OCI-LY1 (cell line): ENCODE results near the gene NPAS3.

Source experiments
- H2AFZ ChIP-seq: fragments of 200-600 bp; sonication (generic), shearing (Covaris generic); 2 replicates; pipeline ENCODE4 v1.6.0; 2014; ENCODE audit warnings: antibody characterized with exemption, mild to moderate bottlenecking, low read length
- H3F3A ChIP-seq: fragments of 200-600 bp; sonication (generic), shearing (Covaris generic); 2 replicates; pipeline ENCODE4 v1.6.0; 2014; ENCODE audit warnings: mild to moderate bottlenecking, antibody characterized with exemption, low read length, moderate library complexity; ENCODE audit not compliant: insufficient read depth
- H3K27ac ChIP-seq: fragments of 200-600 bp; sonication (generic); 2 replicates; pipeline ENCODE4 v1.5.1; 2014; ENCODE audit warnings: low read length, mixed run types, mild to moderate bottlenecking, low read depth; ENCODE audit not compliant: poor library complexity, severe bottlenecking
- H3K27me3 ChIP-seq: fragments of 200-600 bp; sonication (generic); 2 replicates; pipeline ENCODE4 v1.6.0; 2014; ENCODE audit warnings: antibody characterized with exemption, mild to moderate bottlenecking, low read length, moderate library complexity; ENCODE audit not compliant: insufficient read depth
- H3K36me3 ChIP-seq: fragments of 200-600 bp; sonication (generic); 2 replicates; pipeline ENCODE4 v1.6.1; 2014; ENCODE audit warnings: mild to moderate bottlenecking, antibody characterized with exemption, low read length, moderate library complexity, mixed read lengths; ENCODE audit not compliant: insufficient read depth
- H3K4me1 ChIP-seq: fragments of 200-600 bp; sonication (generic); 2 replicates; pipeline ENCODE4 v1.5.1; 2014; ENCODE audit warnings: mild to moderate bottlenecking, low read length, moderate library complexity; ENCODE audit not compliant: insufficient read depth, severe bottlenecking
- H3K4me2 ChIP-seq: fragments of 200-600 bp; sonication (generic), shearing (Covaris generic); 2 replicates; pipeline ENCODE4 v1.6.1; 2014; ENCODE audit warnings: low read length
- H3K4me3 ChIP-seq: fragments of 200-600 bp; sonication (generic); 2 replicates; pipeline ENCODE4 v1.5.1; 2014; ENCODE audit warnings: low read length, low read depth, mild to moderate bottlenecking, mixed read lengths; ENCODE audit not compliant: poor library complexity, severe bottlenecking
- H3K79me2 ChIP-seq: fragments of 200-600 bp; shearing (Covaris generic); 2 replicates; pipeline ENCODE4 v1.6.1; 2016; ENCODE audit warnings: mixed run types, low read length, mixed read lengths; ENCODE audit not compliant: insufficient read depth
- H3K9ac ChIP-seq: fragments of 200-600 bp; sonication (generic), shearing (Covaris generic); 2 replicates; pipeline ENCODE4 v1.6.1; 2014; ENCODE audit warnings: mild to moderate bottlenecking, low read length, mixed read lengths
- H3K9me2 ChIP-seq: fragments of 200-600 bp; sonication (generic), shearing (Covaris generic); 2 replicates; pipeline ENCODE4 v1.6.1; 2014; ENCODE audit warnings: low read depth, mild to moderate bottlenecking, low read length, mixed read lengths
- H3K9me3 ChIP-seq: fragments of 200-600 bp; shearing (Covaris generic); 2 replicates; pipeline ENCODE4 v1.6.1; 2014; ENCODE audit warnings: low read length, mixed read lengths
- H4K20me1 ChIP-seq: fragments of 200-600 bp; sonication (generic), shearing (Covaris generic); 2 replicates; pipeline ENCODE4 v1.6.0; 2016; ENCODE audit warnings: mild to moderate bottlenecking, low read length; ENCODE audit not compliant: insufficient read depth
- EZH2 ChIP-seq: fragments of 200-600 bp; sonication (generic), shearing (Covaris generic); IDR thresholded peaks from 2 replicates; pipeline ENCODE4 v1.8.0; 2017; ENCODE audit warnings: borderline replicate concordance, mixed run types, mild to moderate bottlenecking, antibody characterized with exemption, low read length, moderate library complexity, mixed read lengths
- TF ChIP-seq, protein P1 (sequence below): fragments of 200-600 bp; sonication (generic), shearing (Covaris generic); IDR thresholded peaks from 2 replicates; pipeline ENCODE4 v1.5.1; 2017; ENCODE audit warnings: mild to moderate bottlenecking, antibody characterized with exemption, low read length, moderate library complexity, mixed read lengths

NPAS3 gene

DNA sequence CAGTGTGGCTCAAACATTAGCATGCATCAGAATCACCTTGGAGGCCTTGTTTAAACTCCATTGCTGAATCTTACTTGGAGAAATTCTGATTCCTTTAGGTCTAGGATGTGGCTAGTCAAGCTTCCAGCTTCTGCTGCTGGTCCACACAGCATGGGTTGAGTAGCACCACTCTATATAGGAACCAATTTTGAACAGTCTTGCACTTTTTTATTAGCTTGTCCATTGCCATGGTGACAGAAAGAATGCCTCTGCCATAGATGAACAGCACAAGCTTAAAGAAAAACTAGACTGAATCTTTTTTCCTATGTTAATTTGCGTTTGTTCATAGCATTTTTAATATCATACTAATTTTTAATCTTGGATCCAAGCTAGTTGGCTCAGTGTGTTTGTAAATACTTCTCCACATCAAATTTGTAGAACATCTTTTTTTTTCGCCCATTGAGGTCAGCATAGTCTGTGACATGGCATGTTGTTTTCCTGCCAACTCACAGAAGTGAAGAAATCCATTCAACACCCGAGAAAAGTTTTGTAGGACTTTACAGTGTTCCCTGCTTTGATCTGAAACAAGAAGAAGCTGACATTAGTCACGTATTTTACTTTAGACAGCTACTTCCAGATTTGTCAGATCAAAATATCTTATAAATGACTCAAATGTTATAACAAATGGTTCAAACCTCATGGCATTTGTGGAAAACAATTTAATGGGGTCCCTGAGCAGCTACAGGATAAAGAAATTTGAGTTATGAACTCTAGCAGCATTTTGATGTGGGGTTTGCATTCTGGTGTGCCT lies 573.4 kb downstream of the NPAS3 start:
- Histone ChIP-seq H3K9ac (no peak overlapping the region), H3K9me2 (no peaks in the 10 kb centered on the region), H3K27me3 (no peaks in the 10 kb centered on the region), H3K4me1 (no peaks in the 10 kb centered on the region), H3K9me3 (no peaks in the 10 kb centered on the region), H4K20me1 (no peaks in the 10 kb centered on the region), H3K4me3 (no peak overlapping the region), H3K27ac (no peak overlapping the region), H3K36me3 (no peaks in the 10 kb centered on the region), H3K4me2 (no peak overlapping the region), H3K79me2 (no peaks in the 10 kb centered on the region), H3F3A (no peaks in the 10 kb centered on the region), H2AFZ (no peak overlapping the region)
- no peak for TF ChIP-seq EZH2
- TF ChIP-seq, protein P1, sequence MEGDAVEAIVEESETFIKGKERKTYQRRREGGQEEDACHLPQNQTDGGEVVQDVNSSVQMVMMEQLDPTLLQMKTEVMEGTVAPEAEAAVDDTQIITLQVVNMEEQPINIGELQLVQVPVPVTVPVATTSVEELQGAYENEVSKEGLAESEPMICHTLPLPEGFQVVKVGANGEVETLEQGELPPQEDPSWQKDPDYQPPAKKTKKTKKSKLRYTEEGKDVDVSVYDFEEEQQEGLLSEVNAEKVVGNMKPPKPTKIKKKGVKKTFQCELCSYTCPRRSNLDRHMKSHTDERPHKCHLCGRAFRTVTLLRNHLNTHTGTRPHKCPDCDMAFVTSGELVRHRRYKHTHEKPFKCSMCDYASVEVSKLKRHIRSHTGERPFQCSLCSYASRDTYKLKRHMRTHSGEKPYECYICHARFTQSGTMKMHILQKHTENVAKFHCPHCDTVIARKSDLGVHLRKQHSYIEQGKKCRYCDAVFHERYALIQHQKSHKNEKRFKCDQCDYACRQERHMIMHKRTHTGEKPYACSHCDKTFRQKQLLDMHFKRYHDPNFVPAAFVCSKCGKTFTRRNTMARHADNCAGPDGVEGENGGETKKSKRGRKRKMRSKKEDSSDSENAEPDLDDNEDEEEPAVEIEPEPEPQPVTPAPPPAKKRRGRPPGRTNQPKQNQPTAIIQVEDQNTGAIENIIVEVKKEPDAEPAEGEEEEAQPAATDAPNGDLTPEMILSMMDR = no peak

DNA sequence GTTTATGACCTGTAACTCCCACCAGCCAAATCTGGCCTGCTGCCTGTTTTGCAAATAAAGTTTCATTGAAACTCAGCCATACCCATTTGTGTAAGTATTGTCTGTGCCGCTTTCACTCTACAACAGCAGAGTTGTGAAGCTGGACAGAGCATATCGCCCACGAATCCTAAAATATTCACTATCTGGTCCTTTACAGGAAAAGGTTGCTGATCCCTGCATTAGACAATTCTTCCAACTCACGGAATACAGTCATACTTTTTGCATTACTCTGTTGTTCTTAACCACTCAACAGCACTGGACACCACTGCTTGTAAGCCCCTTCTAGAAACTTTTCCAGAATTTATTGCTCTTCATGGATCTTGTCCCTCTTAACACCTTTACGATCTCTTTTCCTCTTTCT lies 576.8 kb downstream of the NPAS3 start:
- Histone ChIP-seq H3K9me2 (no peaks in the 10 kb centered on the region), H2AFZ (no peak overlapping the region), H4K20me1 (no peaks in the 10 kb centered on the region), H3K79me2 (no peaks in the 10 kb centered on the region), H3K4me1 (no peaks in the 10 kb centered on the region), H3K9me3 (no peaks in the 10 kb centered on the region), H3K4me3 (no peak overlapping the region), H3K36me3 (no peaks in the 10 kb centered on the region), H3K4me2 (no peak overlapping the region), H3K9ac (no peak overlapping the region), H3K27me3 (no peaks in the 10 kb centered on the region), H3F3A (no peaks in the 10 kb centered on the region), H3K27ac (no peak overlapping the region)
- TF ChIP-seq, protein P1 = no peak
- no peak for TF ChIP-seq EZH2

DNA sequence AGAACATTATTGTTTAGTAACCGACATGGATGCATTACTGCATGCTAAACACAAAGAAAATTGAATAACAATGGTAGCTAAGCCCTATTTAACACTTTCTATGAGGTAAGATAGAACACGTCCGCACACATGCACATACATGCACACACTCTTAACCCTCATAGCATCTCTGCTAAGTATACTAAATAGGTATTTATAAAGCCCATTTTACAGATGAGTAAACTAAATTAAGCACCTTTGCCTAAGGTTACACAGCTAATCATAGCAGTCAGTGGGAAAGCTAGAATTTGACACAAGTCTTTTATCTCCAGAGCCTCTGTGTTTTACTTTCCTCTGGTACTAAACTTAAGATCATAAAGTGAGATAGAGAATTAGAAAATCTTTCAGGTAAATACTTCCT lies 577.2 kb downstream of the NPAS3 start:
- Histone ChIP-seq H3K4me2 (no peak overlapping the region), H3K9me2 (no peaks in the 10 kb centered on the region)

More for the DNA sequence above, 577.2 kb downstream of the NPAS3 start:
- no peaks in the 10 kb centered on the region for H3K79me2 ChIP-seq
- no peak overlapping the region for H3K4me3 ChIP-seq
- H3F3A ChIP-seq = no peaks in the 10 kb centered on the region
- H3K36me3 ChIP-seq = no peaks in the 10 kb centered on the region
- H4K20me1 ChIP-seq = no peaks in the 10 kb centered on the region
- H3K27ac ChIP-seq = no peak overlapping the region
- H3K9ac ChIP-seq = no peak overlapping the region
- no peaks in the 10 kb centered on the region for H3K4me1 ChIP-seq
- H3K27me3 ChIP-seq = no peaks in the 10 kb centered on the region
- H2AFZ ChIP-seq = no peak overlapping the region
- no peaks in the 10 kb centered on the region for H3K9me3 ChIP-seq
- TF ChIP-seq EZH2 = no peak
- TF ChIP-seq, protein P1 = no peak
